NCI-H1436 treated with DMSO at 0.1 percent for 48 hours (cell line): ENCODE results near the gene ADH4.
"Not testable (repeated sequence)": the region's sequence is repeated elsewhere in the genome, so short reads cannot be mapped to it uniquely, and the experiment has no call there.

Experiments used
- DNase-seq: peaks from one replicate; lab custom pipeline; 2025; lab: John Stamatoyannopoulos, UW

Gene ADH4

DNA sequence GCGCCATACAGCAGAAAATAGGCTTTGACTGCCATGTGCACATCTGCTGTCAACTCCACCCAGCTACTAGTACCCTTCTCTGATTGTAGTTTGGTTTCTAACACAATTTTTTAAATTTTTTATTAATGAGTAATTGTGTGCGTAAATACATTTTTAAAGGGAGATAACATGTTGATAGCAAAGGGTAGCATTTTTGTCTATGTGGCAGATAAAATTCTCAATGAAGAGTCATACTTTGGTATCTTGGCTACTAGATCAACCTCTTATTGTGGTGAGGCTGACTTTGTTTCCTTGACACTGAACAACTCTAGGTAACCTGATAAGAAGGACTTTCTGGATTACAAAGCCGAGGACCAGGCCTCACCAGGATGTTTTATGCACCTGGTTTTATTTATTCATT is 9.5 kb downstream of the ADH4 start:
- DNase-seq, result no peak

DNA sequence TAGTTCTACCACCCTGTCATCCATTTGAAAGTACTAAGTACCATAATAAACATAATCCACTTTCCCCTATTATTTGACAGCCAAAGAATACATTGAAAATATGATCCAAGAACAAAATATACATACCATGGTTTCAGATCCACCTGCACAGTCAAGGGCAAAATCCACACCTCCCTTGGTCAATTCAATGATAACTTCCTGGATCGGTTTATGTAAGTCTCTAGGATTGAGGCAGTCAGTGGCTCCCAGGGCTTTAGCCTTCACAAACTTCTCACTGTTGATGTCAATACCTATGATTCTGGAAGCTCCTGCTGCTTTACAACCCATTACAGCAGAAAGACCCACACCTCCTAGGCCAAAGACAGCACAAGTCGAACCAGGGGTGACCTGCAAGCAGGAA is 12.7 kb downstream of the ADH4 start:
- no peak for DNase-seq

DNA sequence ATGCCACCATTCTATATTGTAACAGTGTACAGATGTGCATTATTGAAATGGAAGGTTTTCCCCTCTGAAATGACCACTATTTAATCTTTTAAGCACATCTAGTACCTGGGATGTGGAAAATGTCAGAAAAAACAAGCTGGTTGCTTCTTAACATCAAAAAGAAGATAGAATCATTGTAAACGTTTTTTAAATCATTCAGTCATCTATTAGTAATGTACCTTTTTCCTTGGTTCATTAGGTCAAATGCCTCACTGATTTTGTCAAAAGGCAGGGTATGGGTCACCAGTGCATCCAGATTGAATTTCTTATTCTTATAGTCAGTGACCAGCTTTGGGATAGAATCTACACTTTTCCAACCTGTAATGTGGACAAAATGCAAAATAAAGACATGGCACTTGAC is 17.7 kb downstream of the ADH4 start:
- no peak for DNase-seq

DNA sequence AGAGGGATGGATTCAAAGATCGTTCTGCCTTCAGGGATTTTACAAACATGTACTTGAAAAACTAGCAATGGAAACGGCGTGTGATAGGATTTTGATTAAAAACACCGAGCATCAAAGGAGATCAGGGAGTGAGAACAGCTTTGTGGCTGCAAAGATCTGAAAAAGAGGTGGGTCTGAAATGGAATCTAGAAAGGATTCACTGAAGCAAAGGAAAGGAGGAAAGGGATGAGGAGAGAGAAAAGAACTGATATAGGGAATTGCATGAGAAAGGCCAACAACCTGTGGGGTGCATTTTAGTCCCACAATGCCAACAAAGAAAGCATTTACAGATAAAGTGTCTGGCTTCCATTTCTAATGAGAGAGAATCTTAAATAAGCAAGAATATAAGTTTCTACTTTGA is 23.1 kb downstream of the ADH4 start:
- no peak for DNase-seq

DNA sequence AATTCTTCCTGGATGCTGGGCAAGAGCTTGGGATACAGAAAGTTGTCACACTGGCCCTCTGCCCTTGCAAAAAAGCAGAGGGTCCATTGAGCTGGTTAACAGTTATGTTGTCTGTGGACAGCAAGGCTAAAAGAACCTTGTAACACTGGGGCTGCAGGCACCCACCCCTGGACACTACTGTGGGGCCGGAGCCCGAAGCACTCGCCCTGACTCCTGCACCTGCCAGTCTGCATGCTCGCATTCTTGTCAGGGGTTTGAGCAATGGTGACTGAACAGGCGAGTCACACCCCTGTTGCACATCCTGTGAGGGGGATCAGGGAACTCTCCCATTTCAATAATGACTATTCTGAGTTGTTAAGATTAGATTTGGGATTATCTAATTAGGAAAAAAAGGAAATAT is 23.6 kb downstream of the ADH4 start:
- DNase-seq, result no peak

DNA sequence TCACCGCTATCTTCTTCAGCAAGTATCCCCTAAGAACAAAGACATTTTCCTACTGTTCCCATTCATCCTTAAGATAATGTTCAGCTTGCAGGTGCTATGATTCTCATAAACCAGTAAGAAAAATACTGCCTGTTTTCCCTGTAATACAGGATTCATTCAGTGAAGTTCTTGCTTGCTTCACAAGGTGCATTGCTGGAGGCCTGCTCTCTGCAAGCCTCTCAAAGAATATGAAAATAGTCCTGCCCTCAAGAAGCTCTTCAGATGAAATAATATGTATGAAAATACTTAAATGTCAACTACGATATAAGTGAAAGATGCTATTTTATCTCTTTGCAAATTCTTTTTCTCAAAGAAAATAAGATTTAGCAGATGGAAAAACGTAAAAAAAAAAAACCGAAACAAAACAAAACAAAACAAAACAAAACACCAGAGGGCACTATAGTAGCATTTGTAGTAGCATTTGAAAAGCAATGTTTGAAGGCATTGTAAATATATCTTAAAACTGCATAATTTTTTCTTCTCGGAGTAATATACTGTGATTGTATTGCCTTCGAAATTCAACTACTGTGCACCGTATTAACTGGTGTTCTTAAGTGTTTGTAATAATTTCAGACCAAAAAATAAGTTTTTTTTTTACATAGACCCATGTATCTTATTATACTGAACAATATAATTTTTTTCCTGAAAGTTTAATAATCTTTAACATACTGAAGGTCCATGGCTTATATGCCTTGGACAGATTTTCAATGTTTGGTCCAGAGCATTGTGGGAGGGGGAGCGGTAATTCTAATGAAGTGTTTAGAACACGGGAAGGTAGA is 26.0 kb downstream of the ADH4 start:
- no peak for DNase-seq

DNA sequence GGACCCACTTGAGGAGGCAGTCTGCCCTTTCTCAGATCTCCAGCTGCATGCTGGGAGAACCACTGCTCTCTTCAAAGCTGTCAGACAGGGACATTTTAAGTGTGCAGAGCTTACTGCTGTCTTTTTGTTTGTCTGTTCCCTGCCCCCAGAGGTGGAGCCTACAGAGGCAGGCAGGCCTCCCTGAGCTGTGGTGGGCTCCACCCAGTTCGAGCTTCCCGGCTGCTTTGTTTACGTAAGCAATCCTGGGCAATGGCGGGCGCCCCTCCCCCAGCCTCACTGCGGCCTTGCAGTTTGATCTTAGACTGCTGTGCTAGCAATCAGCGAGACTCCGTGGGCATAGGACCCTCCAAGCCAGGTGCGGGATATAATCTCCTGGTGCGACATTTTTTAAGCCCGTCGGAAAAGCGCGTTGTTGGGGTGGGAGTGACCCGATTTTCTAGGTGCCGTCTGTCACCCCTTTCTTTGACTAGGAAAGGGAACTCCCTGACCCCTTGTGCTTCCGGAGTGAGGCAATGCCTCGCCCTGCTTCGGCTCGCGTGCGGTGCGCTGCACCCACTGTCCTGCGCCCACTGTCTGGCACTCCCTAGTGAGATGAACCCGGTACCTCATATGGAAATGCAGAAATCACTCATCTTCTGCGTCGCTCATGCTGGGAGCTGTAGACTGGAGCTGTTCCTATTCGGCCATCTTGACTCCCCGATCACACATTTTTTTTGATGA is 26.8 kb downstream of the ADH4 start:
- DNase-seq, result not testable (repeated sequence)

DNA sequence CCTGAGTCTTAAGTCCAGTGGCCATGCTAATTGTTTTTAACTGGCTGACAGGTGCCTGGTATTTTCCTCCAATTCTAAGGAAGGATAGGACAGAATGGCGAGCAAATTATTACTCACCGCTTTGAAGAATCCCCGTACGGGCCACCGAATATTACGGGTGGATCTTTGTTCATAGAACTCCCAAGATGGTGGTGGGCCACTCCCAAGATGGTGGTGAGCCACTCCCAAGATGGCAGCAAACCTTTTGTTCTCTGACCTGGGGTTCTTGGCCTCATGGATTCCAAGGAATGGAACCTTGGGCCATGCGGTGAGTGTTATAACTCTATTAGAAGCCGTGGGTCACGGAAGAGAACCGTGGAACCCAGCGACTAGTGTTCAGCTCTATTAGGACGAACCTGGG is 34.8 kb downstream of the ADH4 start:
- DNase-seq, result not testable (repeated sequence)

DNA sequence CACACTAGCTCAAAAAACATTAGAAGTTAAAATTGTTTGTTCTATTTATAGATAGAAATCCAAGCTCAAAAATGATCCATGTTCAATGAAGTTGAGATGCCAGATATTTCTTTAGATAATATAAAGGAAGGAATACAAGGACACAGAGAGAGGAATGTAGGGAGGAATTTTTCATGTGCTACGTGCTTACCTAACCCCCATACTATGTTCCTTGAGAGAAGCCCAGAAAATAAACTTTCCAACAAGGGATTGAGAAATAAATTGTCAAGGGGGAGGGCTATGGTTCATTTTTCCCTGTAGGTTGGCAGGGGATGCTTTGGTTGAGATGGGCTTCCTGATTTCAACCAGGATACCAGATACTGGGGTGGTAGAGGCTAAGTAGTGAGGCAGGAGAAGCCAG is 39.9 kb downstream of the ADH4 start:
- DNase-seq, result no peak

DNA sequence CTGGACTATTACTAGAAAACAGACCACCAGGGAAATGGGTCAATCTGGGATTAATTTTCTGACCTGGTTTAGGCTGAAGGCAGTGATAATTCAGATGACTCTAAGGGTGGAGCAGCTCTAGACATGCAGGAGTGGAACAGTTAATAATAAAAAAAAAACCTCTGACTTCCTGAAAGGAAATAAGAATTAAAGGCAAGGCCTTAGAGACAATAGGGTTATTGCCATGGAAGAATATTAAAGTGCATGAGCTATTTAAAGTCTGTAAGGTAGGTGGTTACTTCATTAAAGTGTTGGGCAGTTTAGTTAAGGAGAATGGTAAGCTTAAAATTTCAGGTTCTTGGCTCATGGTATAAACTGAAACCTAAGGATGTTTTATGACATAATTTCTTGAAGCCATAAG is 40.9 kb downstream of the ADH4 start:
- DNase-seq, result no peak

DNA sequence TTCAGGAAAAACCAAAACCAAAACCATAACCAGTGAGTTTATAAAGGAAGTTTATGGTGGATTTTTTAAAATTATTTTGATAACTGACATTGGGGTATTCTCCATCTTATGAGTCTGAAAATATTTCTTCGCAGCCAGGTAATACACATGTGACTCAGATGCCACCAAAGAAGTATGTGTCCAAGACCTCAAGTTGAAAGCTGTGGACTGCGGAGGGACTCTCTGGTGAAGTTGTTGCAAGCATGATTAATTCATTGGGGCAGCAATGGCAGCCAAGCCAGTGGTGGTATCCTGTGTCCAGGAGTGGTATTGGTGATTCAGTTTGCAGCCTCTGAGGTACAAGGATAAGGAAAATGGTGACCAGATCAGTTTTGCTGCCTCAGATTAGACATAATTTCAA is 41.5 kb downstream of the ADH4 start:
- DNase-seq, result no peak

DNA sequence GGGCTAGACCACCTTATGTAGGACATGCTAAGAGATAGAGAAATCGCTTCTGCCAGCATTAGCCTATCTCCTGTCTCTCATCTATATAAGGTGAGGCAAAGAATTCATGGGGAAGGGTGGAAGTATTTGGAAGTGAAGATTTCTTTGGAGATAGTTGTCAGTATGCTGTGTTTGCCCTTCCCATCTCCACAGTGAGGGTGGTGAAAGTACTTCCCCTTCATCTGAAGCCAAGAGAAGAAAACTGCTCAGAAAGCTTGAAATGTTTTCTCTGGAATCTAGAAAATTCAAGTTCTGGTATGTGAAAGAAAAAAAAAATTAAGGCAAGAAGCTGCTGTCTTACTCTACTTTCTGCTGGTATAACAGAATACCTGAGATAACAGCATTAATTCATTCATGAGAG is 43.2 kb downstream of the ADH4 start:
- DNase-seq, result no peak

DNA sequence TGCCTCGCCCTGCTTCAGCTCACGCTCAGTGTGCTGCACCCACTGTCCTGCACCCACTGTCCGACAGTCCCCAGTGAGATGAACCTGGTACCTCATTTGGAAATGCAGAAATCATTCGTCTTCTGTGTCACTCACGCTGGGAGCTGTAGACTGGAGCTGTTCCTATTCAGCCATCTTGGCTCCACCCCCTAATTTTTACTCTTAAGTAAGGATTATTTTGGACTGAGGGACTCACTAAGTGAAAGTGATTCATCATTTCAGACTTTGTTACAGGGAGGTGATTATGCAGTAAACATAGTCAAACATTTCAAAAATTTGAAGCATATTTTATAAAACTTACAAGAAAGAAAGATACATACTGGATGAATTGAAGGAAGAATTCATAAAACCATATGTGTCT is 44.3 kb downstream of the ADH4 start:
- not testable (repeated sequence) for DNase-seq

DNA sequence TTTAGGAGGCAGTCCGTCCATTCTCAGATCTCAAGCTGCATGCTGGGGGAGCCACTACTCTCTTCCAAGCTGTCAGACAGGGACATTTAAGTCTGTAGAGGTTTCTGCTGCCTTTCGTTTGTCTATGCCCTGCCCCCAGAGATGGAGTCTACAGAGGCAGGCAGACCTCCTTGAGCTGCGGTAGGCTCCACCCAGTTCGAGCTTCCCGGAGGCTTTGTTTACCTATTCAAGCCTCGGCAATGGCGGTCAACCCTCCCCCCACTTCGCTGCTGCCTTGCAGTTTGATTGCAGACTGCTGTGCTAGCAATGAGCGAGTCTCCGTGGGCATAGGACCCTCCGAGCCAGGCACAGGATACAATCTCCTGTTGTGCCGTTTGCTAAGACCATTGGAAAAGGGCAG is 44.8 kb downstream of the ADH4 start:
- DNase-seq, result no peak

DNA sequence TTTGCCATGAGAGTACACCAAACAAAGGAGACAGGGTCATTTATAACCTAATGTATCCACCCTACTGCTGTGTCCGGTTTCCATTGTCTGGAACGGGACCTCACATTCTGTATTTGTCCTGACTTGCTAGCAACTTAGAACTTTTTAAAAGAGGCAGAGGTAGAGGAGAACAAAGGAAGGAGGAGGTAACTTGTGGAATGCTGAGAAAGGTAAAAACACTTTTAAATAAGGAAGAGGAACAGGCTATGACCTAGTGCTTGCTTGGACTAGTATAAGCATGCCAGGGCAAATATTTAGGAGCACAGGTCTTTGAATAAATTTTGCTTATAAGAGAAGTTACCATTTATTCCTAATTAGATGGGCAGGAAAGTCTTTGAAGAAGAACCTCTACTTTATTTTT is 52.3 kb downstream of the ADH4 start:
- DNase-seq, result not testable (repeated sequence)

DNA sequence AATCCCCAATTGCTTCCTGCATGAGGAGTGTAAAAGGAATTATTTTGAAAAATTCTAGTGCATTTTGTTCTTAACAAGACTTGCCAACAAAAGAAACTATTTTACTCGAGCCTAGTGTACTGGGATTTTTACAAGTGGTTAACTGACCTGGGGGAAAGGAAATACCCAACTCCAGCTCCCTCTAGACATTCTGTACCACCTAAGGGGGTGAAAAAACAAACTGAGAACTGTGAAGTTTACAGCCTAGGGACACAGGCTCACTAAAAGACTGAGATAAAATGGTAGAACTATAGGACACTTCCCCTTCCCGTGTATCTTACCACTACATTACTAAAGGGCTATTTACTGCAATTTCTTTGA is 52.9 kb downstream of the ADH4 start:
- no peak for DNase-seq

DNA sequence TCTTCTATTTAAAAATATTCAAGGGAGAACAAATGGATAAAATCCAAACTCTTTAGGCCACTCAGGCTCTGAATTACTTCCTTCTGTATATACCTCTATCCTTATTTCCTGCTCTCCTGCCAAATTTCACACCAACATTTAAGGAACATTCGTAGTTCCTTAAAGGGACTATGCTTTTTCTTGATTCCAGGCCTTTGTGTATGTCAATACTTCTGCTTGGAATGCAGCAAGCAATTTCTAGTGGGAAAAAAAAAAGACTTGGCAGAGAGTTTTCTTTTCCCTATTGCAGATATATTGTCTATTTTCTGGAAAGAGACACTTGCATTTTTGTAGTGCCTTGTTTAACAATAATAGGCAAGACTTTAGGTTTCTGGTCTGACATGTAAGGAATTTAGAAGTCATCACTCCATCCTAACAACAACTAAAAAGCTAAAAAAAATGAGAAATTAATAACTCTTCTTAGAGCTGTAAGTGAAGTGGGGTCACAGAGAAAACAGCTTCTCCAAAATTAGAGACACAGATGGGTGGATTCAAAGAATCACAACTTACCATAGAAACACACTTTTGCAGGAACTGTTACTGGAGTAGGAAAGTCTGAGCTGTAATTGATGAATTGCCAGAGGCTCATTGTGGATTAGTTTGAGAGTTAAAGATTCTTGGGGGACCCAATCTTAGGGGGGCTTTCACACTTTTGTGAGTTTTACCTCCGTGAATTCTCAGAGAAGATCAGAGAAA is 53.4 kb downstream of the ADH4 start:
- no peak for DNase-seq

DNA sequence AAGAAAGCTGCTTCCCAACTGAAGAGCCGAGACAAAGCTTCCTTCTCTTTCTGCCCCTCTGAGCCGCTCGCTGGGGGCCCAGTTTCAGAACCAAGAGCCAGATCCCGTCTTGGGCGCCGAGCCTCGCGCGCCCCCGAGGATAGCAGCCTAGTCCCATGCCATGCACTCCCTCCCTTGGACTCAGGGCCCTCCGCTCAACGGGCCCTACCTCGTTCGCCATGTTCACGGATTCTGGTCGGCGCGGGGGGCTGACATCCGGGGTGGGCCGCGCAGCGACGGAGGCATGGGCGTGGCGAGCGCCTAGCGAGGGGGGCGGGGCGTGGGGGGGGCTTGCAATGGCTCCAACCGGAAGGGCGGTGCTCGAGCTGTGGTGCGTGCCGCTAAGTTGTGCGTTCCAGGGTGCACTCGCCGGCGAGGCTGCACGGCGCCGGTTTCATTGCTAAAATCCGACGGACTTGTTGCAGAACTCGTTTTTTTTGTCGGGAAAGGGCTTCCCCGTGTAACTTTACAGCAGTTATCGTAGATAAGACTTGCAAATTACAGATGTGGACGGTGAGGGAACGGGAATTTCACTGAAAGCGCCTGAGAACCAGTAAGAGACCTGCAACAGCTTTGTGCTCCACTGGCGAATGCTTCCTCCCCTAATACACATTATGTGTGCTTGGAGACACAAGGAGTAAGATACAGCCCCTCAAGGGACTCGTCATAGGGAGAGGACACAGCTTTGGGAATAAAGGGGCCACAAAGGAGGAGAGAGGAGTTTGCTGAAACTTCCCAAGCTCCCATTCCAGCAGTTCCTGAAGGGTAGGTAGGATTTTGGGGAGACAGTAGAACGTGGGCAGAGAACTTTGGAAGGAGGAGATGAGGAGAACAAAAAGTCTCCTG is 55.4 kb downstream of the ADH4 start, which contains the start of gene ADH5:
Gene ADH5, minus strand, starts transcription at position 308 of the 885 bp plus-strand sequence. Its CDS starts 88 bp downstream, at position 220.
- DNase-seq, result peak; percentile 58

DNA sequence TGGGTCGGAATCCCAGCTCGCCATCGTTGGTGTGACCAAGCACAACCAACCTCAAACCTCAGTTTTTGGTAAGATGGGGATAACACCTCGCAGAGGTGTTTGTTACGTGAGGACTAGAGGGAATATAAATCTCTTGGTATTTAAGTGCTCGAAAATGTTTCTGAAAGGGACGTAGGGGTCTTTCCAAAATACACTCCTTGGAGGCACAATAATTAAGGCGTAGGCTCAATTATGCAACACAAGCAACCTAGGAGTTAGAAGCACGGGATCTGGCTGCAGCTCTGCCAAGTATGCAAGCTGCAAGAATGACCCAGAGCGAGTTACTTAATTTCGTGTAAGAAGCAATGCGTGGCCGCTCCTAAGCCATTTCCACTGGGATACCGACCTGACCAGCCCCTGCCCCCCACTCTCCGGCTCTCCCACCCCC is 56.1 kb downstream of the ADH4 start:
- no peak for DNase-seq

DNA sequence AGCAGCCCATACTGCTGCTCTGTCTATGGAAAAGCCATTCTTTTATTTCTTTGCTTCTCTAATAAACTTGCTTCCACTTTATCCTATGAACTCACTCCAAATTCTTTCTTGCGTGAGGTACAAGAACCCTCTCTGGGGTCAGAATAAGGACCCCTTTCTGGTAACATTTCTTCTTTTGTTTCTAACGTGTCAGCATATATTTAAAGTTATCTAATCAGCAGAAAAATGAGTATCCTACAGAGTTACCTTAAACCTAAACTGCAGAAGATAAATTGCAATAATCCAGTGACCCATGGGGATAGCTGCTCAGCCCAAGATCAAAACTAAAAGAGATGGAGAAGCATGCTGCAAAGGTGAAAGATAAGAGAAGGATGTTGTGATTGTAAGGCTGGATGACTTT is 59.5 kb downstream of the ADH4 start:
- DNase-seq, result no peak

DNA sequence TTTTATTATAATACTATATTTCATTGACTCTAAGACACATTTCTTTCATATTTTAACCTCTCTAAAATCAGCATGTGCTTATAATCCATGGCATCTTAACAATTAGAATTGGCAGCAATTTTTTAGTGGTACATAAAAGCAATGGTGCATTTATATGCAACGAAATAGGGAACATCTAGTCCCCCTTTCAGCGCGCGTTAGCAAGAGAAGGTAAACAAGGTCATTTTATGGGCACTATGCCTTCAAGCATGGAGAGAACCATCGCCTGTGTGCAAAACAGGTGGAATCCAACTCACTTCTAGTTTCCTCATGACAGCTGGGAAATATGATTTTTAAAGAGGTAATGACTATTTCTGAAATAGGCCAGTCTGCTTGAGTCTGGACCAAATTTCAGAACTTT is 61.9 kb downstream of the ADH4 start:
- DNase-seq, result no peak

DNA sequence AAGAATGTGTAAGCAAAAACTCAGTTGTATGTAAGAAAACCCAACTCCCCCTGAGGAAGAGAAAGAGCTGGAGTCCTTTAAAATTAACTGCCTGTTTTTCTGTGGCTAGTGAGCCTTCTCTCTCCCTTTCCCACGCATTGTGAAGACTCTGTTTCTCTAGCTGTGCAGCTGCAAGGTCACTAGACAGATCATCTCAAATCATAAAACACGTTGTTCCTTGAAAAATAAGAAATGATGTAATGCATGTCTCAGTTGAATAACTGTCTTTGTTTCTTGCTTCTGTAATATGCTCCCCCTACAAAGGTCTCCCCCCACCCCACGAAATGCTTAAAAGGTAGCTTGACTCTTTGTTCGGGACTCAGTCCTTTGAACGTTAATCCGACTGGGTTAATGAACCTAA is 63.2 kb downstream of the ADH4 start:
- DNase-seq, result not testable (repeated sequence)
